T-cell (primary cell): ENCODE data around the gene TMEM98. TPM values are rescaled to one million over a fixed set of nuclear protein-coding genes. Genes with fewer than 3 reads are reported as not detected.
"Not testable (repeated sequence)": the region's sequence is repeated elsewhere in the genome, so short reads cannot be mapped to it uniquely, and the experiment has no call there.

Experiments
- ATAC-seq, 4 experiments: fragments of 200-7000 bp in 3 of 4; fragments of 150-1000 bp in 1 of 4; cut with Tn5 transposase; replicated peaks in 1 of 4; 1 replicate in 3 of 4; 2 replicates in 1 of 4; pipeline ENCODE4 v1.10.0; 2021; ENCODE audit warnings: moderate library complexity in 3 of 4, mild to moderate bottlenecking in 2 of 4, moderate number of reproducible peaks in 1 of 4
- CTCF ChIA-PET, 2 donors: fragments of 300-600 bp; sonication (Branson Sonifier 250); formaldehyde crosslinking; loops; one replicate each; lab custom pipeline; 2022; ENCODE audit warnings: antibody characterized with exemption in 2 of 2; lab: Charles Lee
- POLR2A ChIA-PET, 2 donors: fragments of 300-600 bp; sonication (Branson Sonifier 250); formaldehyde crosslinking; loops; one replicate each; lab custom pipeline; 2022; ENCODE audit warnings: antibody characterized with exemption in 2 of 2; lab: Charles Lee
- DNase-seq, 35 experiments: peaks; one replicate each; pipeline versions ENCODE4 v3.0.0 to v3.0.0-alpha.2; 2013 to 2023
- H3K27ac ChIP-seq: one replicate; pipeline ENCODE4 v1.5.1; 2013; ENCODE audit warnings: low read length
- H3K27me3 ChIP-seq, 2 experiments: replicated peaks in 1 of 2; 1 replicate in 1 of 2; 2 replicates in 1 of 2; pipeline versions ENCODE4 v1.6.1 to v1.7.0; 2013; ENCODE audit warnings: low read length in 1 of 2, mixed read lengths in 1 of 2; ENCODE audit not compliant: control insufficient read depth in 2 of 2, insufficient read depth in 2 of 2; ENCODE audit errors: extremely low read depth in 1 of 2
- H3K36me3 ChIP-seq, 2 donors: 1 replicate in 1 of 2; 2 replicates in 1 of 2; pipeline versions ENCODE4 v1.6.1 to v1.7.0; 2013; ENCODE audit warnings: low read length in 1 of 2; ENCODE audit not compliant: control insufficient read depth in 2 of 2, insufficient read depth in 1 of 2; ENCODE audit errors: extremely low read depth in 1 of 2
- H3K4me1 ChIP-seq, 2 experiments: 1 replicate in 1 of 2; 2 replicates in 1 of 2; pipeline versions ENCODE4 v1.6.1 to v1.7.0; 2013; ENCODE audit warnings: low read length in 2 of 2, mixed read lengths in 1 of 2; ENCODE audit not compliant: insufficient read depth in 2 of 2, control insufficient read depth in 1 of 2; ENCODE audit errors: extremely low read depth in 1 of 2
- H3K4me3 ChIP-seq, 2 donors: 1 replicate in 1 of 2; 2 replicates in 1 of 2; pipeline versions ENCODE4 v1.5.1 to v1.7.0; 2013; ENCODE audit warnings: mild to moderate bottlenecking in 2 of 2, low read length in 1 of 2, moderate library complexity in 1 of 2; ENCODE audit not compliant: control insufficient read depth in 1 of 2; ENCODE audit errors: extremely low read depth in 1 of 2
- H3K9me3 ChIP-seq: 2 replicates; pipeline ENCODE4 v1.7.0; 2013
- H3K27ac Mint-ChIP-seq, 2 donors: one replicate each; pipeline ENCODE4 v1.8.0; 2020 to 2021; ENCODE audit warnings: mild to moderate bottlenecking in 2 of 2, mixed read lengths in 2 of 2
- H3K27me3 Mint-ChIP-seq, 2 donors: one replicate each; pipeline ENCODE4 v1.8.0; 2021 to 2022; ENCODE audit warnings: mixed read lengths in 2 of 2
- H3K36me3 Mint-ChIP-seq: one replicate; pipeline ENCODE4 v1.8.0; 2021; ENCODE audit warnings: mixed read lengths
- H3K4me1 Mint-ChIP-seq, 3 donors: one replicate each; pipeline ENCODE4 v1.8.0; 2020 to 2022; ENCODE audit warnings: mixed read lengths in 3 of 3, mild to moderate bottlenecking in 1 of 3
- H3K4me3 Mint-ChIP-seq, 3 donors: one replicate each; pipeline ENCODE4 v1.8.0; 2020 to 2022; ENCODE audit warnings: mild to moderate bottlenecking in 3 of 3, mixed read lengths in 3 of 3, moderate library complexity in 3 of 3
- H3K9me3 Mint-ChIP-seq, 3 donors: one replicate each; pipeline ENCODE4 v1.8.0; 2020 to 2022; ENCODE audit warnings: mixed read lengths in 3 of 3
- WGBS: methylation state at CpG from one replicate; pipeline ENCODE4 v1.1.5; 2013; ENCODE audit warnings: missing lambda C conversion rate; ENCODE audit not compliant: insufficient coverage; 5-methylcytosine and 5-hydroxymethylcytosine counted together
- total RNA-seq, 35 experiments: library from RNA in 6 of 35; stranded (reverse) in 6 of 35; fragments of 120-200 nt in 1 of 35; gene quantifications; one replicate each; pipeline versions ENCODE4 v1.2.1 to v1.2.4 and lab custom pipeline; 2013 to 2026

Gene TMEM98
- total RNA-seq, 5 donors from 2014 or later (not counting 1 experiment from before 2014, with no cell fraction given): 0.26 to 0.41 (median 0.36) TPM; not detected in 2

GRCh38 chr17:32976131-32976530 is 48.2 kb downstream of the TMEM98 start:
- no peak for DNase-seq
- Mint-ChIP-seq H3K36me3 (no peaks in the 10 kb centered on the region), H3K4me1 (peaks cover 0 to 3% (median 0%) of the 10 kb centered on the region in 3 donors), H3K27ac (no peak overlapping the region), H3K27me3 (peaks cover 5 to 18% of the 10 kb centered on the region in 2 donors), H3K4me3 (no peak overlapping the region), H3K9me3 (no peaks in the 10 kb centered on the region)
- Histone ChIP-seq H3K36me3 (no peaks in the 10 kb centered on the region), H3K4me1 (no peaks in the 10 kb centered on the region), H3K9me3 (no peaks in the 10 kb centered on the region), H3K27me3 (peaks cover 0 to under 1% of the 10 kb centered on the region in 2 experiments), H3K27ac (no peak overlapping the region), H3K4me3 (no peak overlapping the region)
- 80% methylated on average over 1 of the region's 4 CpGs for WGBS
- ATAC-seq: no peak
- POLR2A ChIA-PET: no interaction called here
- CTCF ChIA-PET: interaction anchor here in 1 of 2 donors (0.7 kb wide), 1 partner anchor 26 kb away, joined by 4 read pairs; no protein-coding TSS in a partner anchor

- POLR2A ChIA-PET: no interaction called here
- H3K27me3 Mint-ChIP-seq: peaks cover 5 to 18% of the 10 kb centered on the region in 2 donors
- WGBS: 60% methylated on average over 1 of the region's 1 CpG
- no peaks in the 10 kb centered on the region for H3K36me3 Mint-ChIP-seq
- Histone ChIP-seq H3K36me3 (no peaks in the 10 kb centered on the region), H3K27ac (no peak overlapping the region), H3K9me3 (no peaks in the 10 kb centered on the region), H3K27me3 (peaks cover 0 to 5% of the 10 kb centered on the region in 2 experiments), H3K4me3 (no peak overlapping the region), H3K4me1 (no peaks in the 10 kb centered on the region)
- CTCF ChIA-PET: interaction anchor here in 1 of 2 donors (0.7 kb wide), 1 partner anchor 26 kb away, joined by 4 read pairs; no protein-coding TSS in a partner anchor
- no peak overlapping the region for H3K4me3 Mint-ChIP-seq
- ATAC-seq: no peak
- no peak for DNase-seq
- H3K4me1 Mint-ChIP-seq: no peaks in the 10 kb centered on the region
- H3K27ac Mint-ChIP-seq: no peak overlapping the region
- no peaks in the 10 kb centered on the region for H3K9me3 Mint-ChIP-seq
Measured at GRCh38 chr17:32976605-32977004, 48.7 kb downstream of the TMEM98 start.

GRCh38 chr17:32980230-32980629 is 52.3 kb downstream of the TMEM98 start:
- H3K4me1 ChIP-seq: no peaks in the 10 kb centered on the region
- no peaks in the 10 kb centered on the region for H3K4me1 Mint-ChIP-seq
- no peak overlapping the region for H3K27ac Mint-ChIP-seq
- DNase-seq (no peak), ATAC-seq (no peak)
- ChIA-PET POLR2A (no interaction called here), CTCF (no interaction called here)
- H3K4me3 ChIP-seq: no peak overlapping the region
- peaks cover 15 to 36% of the 10 kb centered on the region in 2 donors for H3K27me3 Mint-ChIP-seq
- no CpG with 5 or more reads among the region's 2 CpGs for WGBS
- no peaks in the 10 kb centered on the region for H3K36me3 Mint-ChIP-seq
- H3K36me3 ChIP-seq: no peaks in the 10 kb centered on the region
- H3K9me3 Mint-ChIP-seq: peaks cover 5 to 10% (median 9%) of the 10 kb centered on the region in 3 donors
- H3K27me3 ChIP-seq: peaks cover 0 to 10% of the 10 kb centered on the region in 2 experiments
- H3K4me3 Mint-ChIP-seq: no peak overlapping the region
- no peaks in the 10 kb centered on the region for H3K9me3 ChIP-seq
- H3K27ac ChIP-seq: no peak overlapping the region

- H3K27me3 ChIP-seq, H3K9me3 Mint-ChIP-seq, H3K27ac Mint-ChIP-seq, H3K9me3 ChIP-seq, DNase-seq, H3K27ac ChIP-seq, H3K4me3 Mint-ChIP-seq, H3K36me3 ChIP-seq, H3K4me3 ChIP-seq, H3K4me1 ChIP-seq, H3K4me1 Mint-ChIP-seq, H3K36me3 Mint-ChIP-seq, CTCF ChIA-PET, POLR2A ChIA-PET, ATAC-seq: not testable (repeated sequence)
- WGBS: 93% methylated on average over 3 of the region's 3 CpGs
- peaks cover 15 to 36% of the 10 kb centered on the region in 2 donors for H3K27me3 Mint-ChIP-seq
Measured at GRCh38 chr17:32981611-32982010, 53.7 kb downstream of the TMEM98 start.

- no CpG with 5 or more reads among the region's 4 CpGs for WGBS
- peaks cover 13 to 28% of the 10 kb centered on the region in 2 donors for H3K27me3 Mint-ChIP-seq
- H3K27me3 ChIP-seq: peaks cover 0 to 10% of the 10 kb centered on the region in 2 experiments
- no peaks in the 10 kb centered on the region for H3K36me3 Mint-ChIP-seq
- H3K27ac Mint-ChIP-seq: no peak overlapping the region
- no peaks in the 10 kb centered on the region for H3K9me3 ChIP-seq
- no peak overlapping the region for H3K4me3 Mint-ChIP-seq
- H3K36me3 ChIP-seq: no peaks in the 10 kb centered on the region
- no peaks in the 10 kb centered on the region for H3K4me1 Mint-ChIP-seq
- ChIA-PET POLR2A (no interaction called here), CTCF (no interaction called here)
- no peaks in the 10 kb centered on the region for H3K4me1 ChIP-seq
- H3K27ac ChIP-seq: no peak overlapping the region
- no peak overlapping the region for H3K4me3 ChIP-seq
- DNase-seq (no peak), ATAC-seq (no peak)
- peaks cover 13 to 23% (median 23%) of the 10 kb centered on the region in 3 donors for H3K9me3 Mint-ChIP-seq
Measured at GRCh38 chr17:32985050-32985756, 57.2 kb downstream of the TMEM98 start.

GRCh38 chr17:32987453-32987805 is 59.5 kb downstream of the TMEM98 start:
- H3K36me3 Mint-ChIP-seq, H3K27ac ChIP-seq, H3K4me1 Mint-ChIP-seq, DNase-seq, H3K9me3 ChIP-seq, H3K27ac Mint-ChIP-seq, ATAC-seq, H3K36me3 ChIP-seq, CTCF ChIA-PET, H3K4me3 Mint-ChIP-seq, H3K4me3 ChIP-seq, H3K4me1 ChIP-seq: not testable (repeated sequence)
- peaks cover 6 to 32% of the 10 kb centered on the region in 2 donors for H3K27me3 Mint-ChIP-seq
- POLR2A ChIA-PET: interaction anchor here in 1 of 2 donors (0.6 kb wide), 1 partner anchor 92 kb away, joined by 3 read pairs; a partner anchor contains a TSS
- H3K27me3 ChIP-seq: peaks cover 0 to 11% of the 10 kb centered on the region in 2 experiments
- H3K9me3 Mint-ChIP-seq: peaks cover 8 to 17% (median 16%) of the 10 kb centered on the region in 3 donors
- WGBS: 13% methylated on average over 1 of the region's 1 CpG
